OCI-LY7 (cell line): ENCODE data around the gene CREB3L1. TPM values are rescaled to one million over a fixed set of nuclear protein-coding genes. Genes with fewer than 3 reads are reported as not detected.

Experiments
- BruUV-seq: library from RNA; stranded (reverse); fragments of 400-500 nt; replicated peaks from 2 replicates; lab custom pipeline; 2021; lab: Mats Ljungman, UMichigan
- CTCF ChIA-PET: fragments of 300-600 bp; sonication (Branson Sonifier 250); formaldehyde crosslinking; loops from one replicate; lab custom pipeline; 2022; ENCODE audit warnings: antibody characterized with exemption; ENCODE audit not compliant: unreplicated experiment; lab: Charles Lee
- POLR2A ChIA-PET: fragments of 300-600 bp; sonication (Branson Sonifier 250); formaldehyde crosslinking; loops from one replicate; lab custom pipeline; 2022; ENCODE audit warnings: antibody characterized with exemption; lab: Charles Lee
- DNase-seq: peaks from one replicate; pipeline ENCODE4 v3.0.0-alpha.2; 2015; ENCODE audit warnings: low spot score
- H2AFZ ChIP-seq: fragments of 200-600 bp; sonication (generic), shearing (Covaris generic); 2 replicates; pipeline ENCODE4 v1.6.1; 2014; ENCODE audit warnings: mild to moderate bottlenecking, antibody characterized with exemption, low read length, moderate library complexity
- H3K27ac ChIP-seq: fragments of 200-600 bp; sonication (generic); 2 replicates; pipeline ENCODE4 v1.5.1; 2014; ENCODE audit warnings: mixed run types, low read depth, mild to moderate bottlenecking, moderate library complexity, low read length, inconsistent platforms; ENCODE audit not compliant: poor library complexity, severe bottlenecking
- H3K36me3 ChIP-seq: fragments of 200-600 bp; sonication (generic); 2 replicates; pipeline ENCODE4 v1.6.1; 2014; ENCODE audit warnings: mild to moderate bottlenecking, antibody characterized with exemption, low read length, moderate library complexity, mixed read lengths; ENCODE audit not compliant: insufficient read depth
- H3K4me1 ChIP-seq: fragments of 200-600 bp; sonication (generic); 2 replicates; pipeline ENCODE4 v1.5.1; 2014; ENCODE audit warnings: mild to moderate bottlenecking, low read length; ENCODE audit not compliant: insufficient read depth, poor library complexity, severe bottlenecking
- H3K4me2 ChIP-seq: fragments of 200-600 bp; sonication (generic); 2 replicates; pipeline ENCODE4 v1.6.1; 2014; ENCODE audit warnings: mild to moderate bottlenecking, low read length
- H3K4me3 ChIP-seq: fragments of 200-600 bp; sonication (generic); 2 replicates; pipeline ENCODE4 v1.5.1; 2014; ENCODE audit warnings: mild to moderate bottlenecking, low read depth, low read length; ENCODE audit not compliant: poor library complexity, severe bottlenecking
- H3K79me2 ChIP-seq: fragments of 200-600 bp; sonication (generic); 2 replicates; pipeline ENCODE4 v1.6.1; 2016; ENCODE audit warnings: low read depth, mild to moderate bottlenecking, low read length, moderate library complexity, mixed read lengths; ENCODE audit not compliant: insufficient read depth
- H3K9me2 ChIP-seq: fragments of 200-600 bp; sonication (generic); 2 replicates; pipeline ENCODE4 v1.6.1; 2016; ENCODE audit warnings: mild to moderate bottlenecking, low read length, mixed read lengths; ENCODE audit not compliant: insufficient read depth
- H3K9me3 ChIP-seq: fragments of 200-600 bp; sonication (generic); 2 replicates; pipeline ENCODE4 v1.6.1; 2014; ENCODE audit warnings: mild to moderate bottlenecking, mixed run types, low read length, mixed read lengths
- H4K20me1 ChIP-seq: fragments of 200-600 bp; sonication (generic); 2 replicates; pipeline ENCODE4 v1.6.1; 2014; ENCODE audit warnings: mild to moderate bottlenecking, antibody characterized with exemption, low read length, moderate library complexity, mixed read lengths; ENCODE audit not compliant: insufficient read depth
- CTCF ChIP-seq: fragments of 200-600 bp; sonication (generic); conservative IDR thresholded peaks from 2 replicates; pipeline ENCODE4 v1.5.1; 2014; ENCODE audit warnings: mild to moderate bottlenecking, antibody characterized with exemption, low read length, moderate library complexity, mixed read lengths
- EZH2phosphoT487 ChIP-seq: fragments of 200-600 bp; sonication (generic); IDR thresholded peaks from 2 replicates; pipeline ENCODE4 v1.6.1; 2018; ENCODE audit warnings: low read depth, borderline replicate concordance, mild to moderate bottlenecking, mixed run types, antibody characterized with exemption, low read length, moderate library complexity, mixed read lengths
- intact Hi-C: fragments of 100-400 bp; cut with micrococcal nuclease; formaldehyde crosslinking; loops from one replicate; pipeline ENCODE4 v1.10.0; 2022; ENCODE audit not compliant: unreplicated experiment
- total RNA-seq, 2 experiments: library from RNA; depleted of rRNA in 1 of 2; stranded (reverse); fragments of >200 nt in 1 of 2; shearing (Covaris generic) in 1 of 2; gene quantifications; 2 replicates each; pipeline ENCODE4 v1.2.3, GENCODE V29; 2014 to 2022

CREB3L1 gene
- total RNA-seq, 2 experiments from 2014 or later = 0.17 TPM; not detected in 1

DNA sequence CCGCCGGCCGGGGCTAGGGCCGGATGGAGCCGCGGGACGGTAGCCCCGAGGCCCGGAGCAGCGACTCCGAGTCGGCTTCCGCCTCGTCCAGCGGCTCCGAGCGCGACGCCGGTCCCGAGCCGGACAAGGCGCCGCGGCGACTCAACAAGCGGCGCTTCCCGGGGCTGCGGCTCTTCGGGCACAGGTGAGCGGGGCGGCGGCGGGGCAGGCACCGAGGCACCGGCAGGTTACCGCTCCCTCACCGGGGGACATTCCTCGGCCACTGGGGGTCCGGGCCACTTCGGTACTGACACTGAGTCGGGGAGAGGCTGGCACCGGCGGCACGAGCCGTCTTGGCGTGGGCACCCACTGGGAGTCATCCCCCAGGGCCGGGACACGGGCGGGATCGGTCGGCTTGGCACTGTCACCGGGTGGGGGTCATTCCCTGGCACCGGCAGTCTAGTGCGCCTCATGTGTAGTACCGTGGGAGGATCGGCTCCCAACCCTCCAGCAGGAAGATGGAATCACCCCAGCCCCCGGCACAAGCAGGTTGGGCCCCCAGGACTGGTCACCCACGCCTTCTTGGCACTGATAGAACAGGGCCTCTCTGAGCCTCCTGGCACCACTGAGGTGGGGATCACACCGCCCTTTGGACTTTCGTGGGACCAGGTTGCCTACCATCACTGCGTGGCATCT is 70.3 kb downstream of the CREB3L1 start:
- Histone ChIP-seq H3K9me3 (no peaks in the 10 kb centered on the region), H4K20me1 (peaks cover 8% of the 10 kb centered on the region; the same call in 1 of the 2 replicates), H3K4me3 (peak overlapping the region; percentile 100), H3K4me2 (peak overlapping the region; percentile 99), H3K27ac (peak overlapping the region; percentile 49), H3K79me2 (peaks cover 32% of the 10 kb centered on the region), H3K9me2 (no peaks in the 10 kb centered on the region), H3K36me3 (peaks cover 13% of the 10 kb centered on the region; the same call in 1 of the 2 replicates), H2AFZ (no peak overlapping the region), H3K4me1 (peaks cover 56% of the 10 kb centered on the region)
- intact Hi-C loops = loop anchor here (1.0 kb wide), 2 partner anchors 20 to 226 kb away; partner anchors contain the start of gene PHF21A
- no TSS peak for BruUV-seq
- ChIA-PET POLR2A (interaction anchor here (1.2 to 4.1 kb wide), 2 partner anchors 13 to 19 kb away, joined by 4 to 38 read pairs; no protein-coding TSS in a partner anchor), CTCF (interaction anchor here (1.5 kb wide), 1 partner anchor 29 kb away, joined by 4 read pairs; no protein-coding TSS in a partner anchor)
- no peak for TF ChIP-seq CTCF
- TF ChIP-seq EZH2phosphoT487 = no peak
- no peak for DNase-seq

DNA sequence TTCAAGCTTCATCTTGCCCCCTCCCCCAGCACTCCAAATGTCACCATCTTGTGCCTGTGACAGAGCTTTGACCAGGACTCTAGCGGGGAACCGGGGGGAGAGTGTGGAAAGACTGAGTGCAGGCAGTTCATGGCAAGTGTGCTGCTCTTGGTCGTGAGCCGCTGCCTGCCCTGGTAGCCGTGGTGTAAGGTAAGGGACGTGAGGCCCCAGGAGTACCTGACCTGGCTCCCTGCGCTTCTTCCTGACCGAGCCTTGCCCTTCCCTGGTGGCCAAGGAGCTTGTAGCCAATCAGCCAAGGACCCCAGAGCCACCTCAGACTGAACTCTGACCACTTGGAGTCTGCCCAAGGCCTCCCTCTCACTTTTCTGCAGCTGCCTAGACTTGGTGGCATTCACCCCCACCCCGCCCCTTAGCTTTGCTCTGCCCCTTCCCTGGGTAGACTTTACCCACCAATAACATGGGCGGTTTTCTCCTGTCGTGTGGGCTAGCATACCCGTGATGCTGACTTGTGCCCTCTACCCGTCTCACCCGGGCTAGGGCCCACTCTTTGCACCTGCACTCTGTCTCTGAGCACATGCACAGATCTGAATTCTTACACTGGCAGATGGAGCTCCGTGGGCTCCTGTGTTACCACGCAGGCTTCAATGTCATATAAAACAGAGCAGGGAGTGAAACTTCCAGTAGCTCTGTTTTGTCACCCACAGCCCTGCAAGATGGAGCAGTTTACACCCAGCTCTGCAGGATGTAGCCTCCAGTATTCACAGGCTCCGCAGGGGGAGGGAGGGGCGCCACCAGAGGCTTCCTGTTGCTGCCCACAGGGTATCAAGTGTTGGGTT is 71.3 kb downstream of the CREB3L1 start:
- peak overlapping the region; percentile 99 for H3K4me2 ChIP-seq
- ChIA-PET CTCF (interaction anchor here (0.6 to 1.5 kb wide), 4 partner anchors 13 to 804 kb away, joined by 3 to 5 read pairs (median 4); no protein-coding TSS in a partner anchor), POLR2A (interaction anchor here (0.5 to 4.1 kb wide), 7 partner anchors 9 to 189 kb away, joined by 3 to 38 read pairs (median 4); no protein-coding TSS in a partner anchor)
- H2AFZ ChIP-seq = no peak overlapping the region
- peak; percentile 75 for DNase-seq
- intact Hi-C loops = loop anchor here (1.0 kb wide), 1 partner anchor 13 kb away; no protein-coding TSS in a partner anchor
- H3K4me3 ChIP-seq = peak overlapping the region; percentile 100
- H3K4me1 ChIP-seq = peaks cover 56% of the 10 kb centered on the region
- TF ChIP-seq CTCF (no peak), EZH2phosphoT487 (no peak)
- peaks cover 36% of the 10 kb centered on the region for H3K79me2 ChIP-seq
- no TSS peak for BruUV-seq
- peaks cover 8% of the 10 kb centered on the region; the same call in 1 of the 2 replicates for H4K20me1 ChIP-seq
- H3K9me2 ChIP-seq = no peaks in the 10 kb centered on the region
- peaks cover 15% of the 10 kb centered on the region; the same call in 1 of the 2 replicates for H3K36me3 ChIP-seq
- no peaks in the 10 kb centered on the region for H3K9me3 ChIP-seq
- H3K27ac ChIP-seq = peak overlapping the region; percentile 49
